SK-N-SH (cell line): Measurements from ENCODE around the gene CARM1. TPM values are rescaled to one million over a fixed set of nuclear protein-coding genes. Genes with fewer than 3 reads are reported as not detected.

Experiments used
- CTCF ChIA-PET: fragments of 300-600, 350-600 bp; formaldehyde crosslinking; extraction: SDS; loops from one replicate; lab custom pipeline; 2021; lab: Yijun Ruan, JAX
- POLR2A ChIA-PET: fragments of 350-600 bp; sonication (Branson Sonifier 250); formaldehyde crosslinking; extraction: SDS; loops from one replicate; lab custom pipeline; 2020; ENCODE audit warnings: antibody characterized with exemption, inconsistent platforms; lab: Yijun Ruan, JAX
- DNase-seq: peaks from one replicate; pipeline ENCODE4 v3.0.0; 2012
- H2AFZ ChIP-seq: fragments of 200-600 bp; sonication (generic); 2 replicates; pipeline ENCODE4 v1.8.1; 2016; ENCODE audit warnings: antibody characterized with exemption, mild to moderate bottlenecking, low read depth
- H3F3A ChIP-seq: fragments of 200-600 bp; sonication (generic); replicated peaks from 2 replicates; pipeline ENCODE3; 2016; ENCODE audit warnings: antibody characterized with exemption, mild to moderate bottlenecking; ENCODE audit not compliant: insufficient read depth
- H3K27ac ChIP-seq, 2 experiments: fragments of 200-500 bp in 1 of 2; fragments of 200-600 bp in 1 of 2; sonication (Bioruptor generic) in 1 of 2; sonication (generic), shearing (Covaris generic) in 1 of 2; 2 replicates each; pipeline versions ENCODE4 v1.5.1 to v1.6.1; 2014 to 2016; ENCODE audit warnings: low read depth in 2 of 2, inconsistent platforms in 1 of 2, low read length in 1 of 2, mild to moderate bottlenecking in 1 of 2, mixed read lengths in 1 of 2
- H3K27me3 ChIP-seq: fragments of 200-600 bp; sonication (generic), shearing (Covaris generic); 2 replicates; pipeline ENCODE4 v1.6.1; 2016; ENCODE audit warnings: mixed run types; ENCODE audit not compliant: insufficient read depth
- H3K36me3 ChIP-seq, 2 experiments: fragments of 200-500 bp in 1 of 2; fragments of 200-600 bp in 1 of 2; sonication (Bioruptor generic) in 1 of 2; sonication (generic) in 1 of 2; replicated peaks in 1 of 2; 2 replicates each; pipeline versions ENCODE3 to v1.5.1; 2014 to 2016; ENCODE audit warnings: low read length in 1 of 2, mild to moderate bottlenecking in 1 of 2; ENCODE audit not compliant: insufficient read depth in 2 of 2, control insufficient read depth in 1 of 2
- H3K4me1 ChIP-seq, 2 experiments: fragments of 200-500 bp in 1 of 2; fragments of 200-600 bp in 1 of 2; sonication (Bioruptor generic) in 1 of 2; sonication (generic), shearing (Covaris generic) in 1 of 2; 2 replicates each; pipeline versions ENCODE4 v1.5.1 to v1.6.1; 2014 to 2016; ENCODE audit warnings: low read depth in 1 of 2, low read length in 1 of 2, mixed run types in 1 of 2; ENCODE audit not compliant: insufficient read depth in 2 of 2, control insufficient read depth in 1 of 2
- H3K4me2 ChIP-seq: fragments of 200-600 bp; sonication (generic), shearing (Covaris generic); 2 replicates; pipeline ENCODE4 v1.6.1; 2017; ENCODE audit warnings: mixed run types
- H3K4me3 ChIP-seq, 2 experiments: fragments of 200-500 bp in 1 of 2; fragments of 200-600 bp in 1 of 2; sonication (Bioruptor generic) in 1 of 2; sonication (generic), shearing (Covaris generic) in 1 of 2; 2 replicates each; pipeline versions ENCODE4 v1.5.1 to v1.8.1; 2014 to 2016; ENCODE audit warnings: low read depth in 2 of 2, inconsistent platforms in 1 of 2, low read length in 1 of 2, mild to moderate bottlenecking in 1 of 2, mixed read lengths in 1 of 2, moderate library complexity in 1 of 2
- H3K79me2 ChIP-seq: fragments of 200-600 bp; sonication (generic); 2 replicates; pipeline ENCODE4 v1.8.1; 2017; ENCODE audit warnings: mild to moderate bottlenecking; ENCODE audit not compliant: insufficient read depth
- H3K9ac ChIP-seq: fragments of 200-600 bp; sonication (generic); 2 replicates; pipeline ENCODE4 v1.6.1; 2017; ENCODE audit warnings: mixed run types
- H3K9me2 ChIP-seq: fragments of 200-600 bp; sonication (generic); 2 replicates; pipeline ENCODE4 v1.6.1; 2017; ENCODE audit warnings: mixed run types
- H3K9me3 ChIP-seq: fragments of 200-600 bp; sonication (generic); 2 replicates; pipeline ENCODE4 v1.6.1; 2017; ENCODE audit warnings: mixed run types, mild to moderate bottlenecking, moderate library complexity
- H4K20me1 ChIP-seq: fragments of 200-600 bp; sonication (generic); 2 replicates; pipeline ENCODE4 v1.6.1; 2017; ENCODE audit warnings: mild to moderate bottlenecking, mixed run types; ENCODE audit not compliant: insufficient read depth
- CTCF ChIP-seq: fragments of 200-600 bp; sonication (generic); IDR thresholded peaks from 2 replicates; pipeline ENCODE4 v1.6.1; 2017; ENCODE audit warnings: antibody characterized with exemption, mild to moderate bottlenecking, moderate library complexity
- EP300 ChIP-seq, 2 experiments: IDR thresholded peaks; 2 replicates each; pipeline versions ENCODE4 v1.4.0 to v1.6.1; 2012; ENCODE audit warnings: borderline replicate concordance in 1 of 2, low read depth in 1 of 2, low read length in 1 of 2
- EZH2phosphoT487 ChIP-seq: fragments of 200-600 bp; sonication (generic); IDR thresholded peaks from 2 replicates; pipeline ENCODE4 v1.6.1; 2017; ENCODE audit warnings: low read depth, mixed run types, mild to moderate bottlenecking, antibody characterized with exemption, moderate library complexity, borderline replicate concordance
- FOXM1 ChIP-seq: IDR thresholded peaks from 2 replicates; pipeline ENCODE4 v1.4.0; 2012; ENCODE audit warnings: low read depth, mild to moderate bottlenecking
- GATA2 ChIP-seq: sonication (generic); formaldehyde crosslinking; IDR thresholded peaks from 2 replicates; pipeline ENCODE4 v1.5.0; 2020; ENCODE audit warnings: mild to moderate bottlenecking, missing genetic modification reagents
- MAX ChIP-seq: IDR thresholded peaks from 2 replicates; pipeline ENCODE4 v1.4.0; 2012; ENCODE audit warnings: low read depth
- MEF2A ChIP-seq: IDR thresholded peaks from 2 replicates; pipeline ENCODE4 v1.4.0; 2012; ENCODE audit warnings: low read depth, borderline replicate concordance
- MXI1 ChIP-seq: IDR thresholded peaks from 2 replicates; pipeline ENCODE4 v1.6.1; 2012; ENCODE audit warnings: mild to moderate bottlenecking, low read depth, low read length, improper control_type of control experiment
- NFIC ChIP-seq: IDR thresholded peaks from 2 replicates; pipeline ENCODE4 v1.4.0; 2012; ENCODE audit warnings: borderline replicate concordance
- NRF1 ChIP-seq: IDR thresholded peaks from 2 replicates; pipeline ENCODE4 v1.6.1; 2012; ENCODE audit warnings: low read depth, mild to moderate bottlenecking, low read length
- PBX3 ChIP-seq: IDR thresholded peaks from 2 replicates; pipeline ENCODE4; 2012
- POLR2AphosphoS5 ChIP-seq: IDR thresholded peaks from 2 replicates; pipeline ENCODE4 v1.6.1; 2012; ENCODE audit warnings: low read depth, low read length
- RAD21 ChIP-seq: IDR thresholded peaks from 2 replicates; pipeline ENCODE4 v1.6.1; 2012; ENCODE audit warnings: mild to moderate bottlenecking, low read length
- RFX5 ChIP-seq: IDR thresholded peaks from 2 replicates; pipeline ENCODE4 v1.6.1; 2012; ENCODE audit warnings: mild to moderate bottlenecking, improper control_type of control experiment, low read length
- SIN3A ChIP-seq: IDR thresholded peaks from 2 replicates; pipeline ENCODE4 v1.6.1; 2012; ENCODE audit warnings: low read depth, mild to moderate bottlenecking, low read length, moderate library complexity, borderline replicate concordance
- SMC3 ChIP-seq: IDR thresholded peaks from 2 replicates; pipeline ENCODE4 v1.6.1; 2012; ENCODE audit warnings: low read depth, low read length, improper control_type of control experiment
- TAF1 ChIP-seq: IDR thresholded peaks from 2 replicates; pipeline ENCODE4 v1.6.1; 2012; ENCODE audit warnings: low read depth, mild to moderate bottlenecking, low read length, moderate library complexity, borderline replicate concordance
- USF1 ChIP-seq: IDR thresholded peaks from 2 replicates; pipeline ENCODE4 v1.4.0; 2012; ENCODE audit warnings: low read depth, borderline replicate concordance
- WGBS: methylation state at CpG from one replicate; pipeline ENCODE4 v1.1.6; 2017; ENCODE audit warnings: low lambda C conversion rate; 5-methylcytosine and 5-hydroxymethylcytosine counted together
- polyA plus RNA-seq, 3 experiments: library from polyadenylated mRNA; depleted of rRNA; stranded (reverse); fragments of >200 nt; gene quantifications; 2 replicates each; pipeline ENCODE4 v1.2.3, GENCODE V29; 2012

CARM1 gene
- 38.2 and 62.2 TPM in 2 replicates for polyA plus RNA-seq (2012; rRNA removed)
- 27.2 and 45.0 TPM in 2 replicates for polyA plus RNA-seq (2012; cell fraction: cytosol; rRNA removed)
- 80.0 and 95.2 TPM in 2 replicates for polyA plus RNA-seq (2012; cell fraction: nucleus; rRNA removed)

GRCh38 chr19:10870955-10871603 lies at the start of gene CARM1:
CARM1 (plus strand) TSS chr19:10871553; CDS start chr19:10871703, 150 bp downstream.
- Histone ChIP-seq H3K79me2 (peaks cover 44% of the 10 kb centered on the region), H3K4me2 (peak within 1 kb of the TSS; percentile 96), H3K36me3 (no peaks in the 10 kb centered on the region), H3K4me1 (peaks cover 8 to 10% of the 10 kb centered on the region in 2 experiments; a peak in 1 of 4 replicates), H3F3A (peaks cover 9% of the 10 kb centered on the region), H3K9me2 (no peaks in the 10 kb centered on the region), H3K4me3 (peak within 1 kb of the TSS; percentile 67 to 93), H2AFZ (peak within 1 kb of the TSS; percentile 93), H4K20me1 (peaks cover 6% of the 10 kb centered on the region; the same call in 1 of the 2 replicates), H3K27me3 (no peaks in the 10 kb centered on the region), H3K9me3 (no peaks in the 10 kb centered on the region), H3K9ac (peak within 1 kb of the TSS; percentile 88), H3K27ac (peak within 1 kb of the TSS; percentile 62 to 84)
- TF ChIP-seq POLR2AphosphoS5, result no peak
- TF ChIP-seq EP300 (IDR thresholded peaks at IDR 0.05; ENCODE audit: borderline replicate concordance in 1 of 2, low read depth in 1 of 2, low read length in 1 of 2), result no peak
- TF ChIP-seq RAD21, result peak; percentile 60
- TF ChIP-seq FOXM1, result no peak
- TF ChIP-seq NRF1, result peak; percentile 34
- TF ChIP-seq TAF1, result no peak
- TF ChIP-seq SMC3, result peak; percentile 53; the same call in 1 of the 2 replicates
- peak; percentile 39; the same call in 1 of the 2 replicates for TF ChIP-seq CTCF
- TF ChIP-seq MXI1, result peak; percentile 82
- peak; percentile 38; the same call in 1 of the 2 replicates for TF ChIP-seq RFX5
- TF ChIP-seq USF1, result peak; percentile 10; the same call in 1 of the 2 replicates
- TF ChIP-seq SIN3A, result peak; percentile 14; the same call in 1 of the 2 replicates
- ChIA-PET POLR2A (interaction anchor here (0.6 kb wide), 2 partner anchors 44 to 1286 kb away, joined by 3 to 5 read pairs; no protein-coding TSS in a partner anchor), CTCF (interaction anchor here (0.5 to 3.0 kb wide), 33 partner anchors 11 to 172 kb away, joined by 3 to 49 read pairs (median 4); partner anchors contain the start of genes DNM2, QTRT1 and TMED1)
- 1% methylated on average over 15 of the region's 99 CpGs for WGBS
- DNase-seq, result peak; percentile 100

- Histone ChIP-seq H3F3A (no peaks in the 10 kb centered on the region), H3K4me1 (peaks cover 0 to 24% of the 10 kb centered on the region in 2 experiments; a peak in 1 of 4 replicates), H3K4me3 (no peak overlapping the region), H3K36me3 (peaks cover 16 to 21% of the 10 kb centered on the region in 2 experiments), H3K9me2 (no peaks in the 10 kb centered on the region), H3K4me2 (no peak overlapping the region), H3K9me3 (no peaks in the 10 kb centered on the region), H4K20me1 (no peaks in the 10 kb centered on the region), H3K9ac (no peak overlapping the region), H2AFZ (no peak overlapping the region), H3K27me3 (no peaks in the 10 kb centered on the region), H3K79me2 (no peaks in the 10 kb centered on the region), H3K27ac (no peak overlapping the region)
- 89% methylated on average over 7 of the region's 12 CpGs for WGBS
- DNase-seq, result no peak
- ChIA-PET CTCF (interaction anchor here (0.9 to 2.1 kb wide), 4 partner anchors 14 to 47 kb away, joined by 3 to 9 read pairs (median 3); no protein-coding TSS in a partner anchor), POLR2A (no interaction called here)
- TF ChIP-seq USF1 (no peak), MEF2A (no peak), GATA2 (CRISPR knock-in tag) (no peak), PBX3 (no peak), MAX (no peak), SIN3A (no peak), NFIC (no peak), EZH2phosphoT487 (no peak)
Observed at GRCh38 chr19:10823690-10824089, 47.7 kb upstream of the CARM1 start.
